ENCODE measurements around the gene EML1.

The EML1 gene

DNA sequence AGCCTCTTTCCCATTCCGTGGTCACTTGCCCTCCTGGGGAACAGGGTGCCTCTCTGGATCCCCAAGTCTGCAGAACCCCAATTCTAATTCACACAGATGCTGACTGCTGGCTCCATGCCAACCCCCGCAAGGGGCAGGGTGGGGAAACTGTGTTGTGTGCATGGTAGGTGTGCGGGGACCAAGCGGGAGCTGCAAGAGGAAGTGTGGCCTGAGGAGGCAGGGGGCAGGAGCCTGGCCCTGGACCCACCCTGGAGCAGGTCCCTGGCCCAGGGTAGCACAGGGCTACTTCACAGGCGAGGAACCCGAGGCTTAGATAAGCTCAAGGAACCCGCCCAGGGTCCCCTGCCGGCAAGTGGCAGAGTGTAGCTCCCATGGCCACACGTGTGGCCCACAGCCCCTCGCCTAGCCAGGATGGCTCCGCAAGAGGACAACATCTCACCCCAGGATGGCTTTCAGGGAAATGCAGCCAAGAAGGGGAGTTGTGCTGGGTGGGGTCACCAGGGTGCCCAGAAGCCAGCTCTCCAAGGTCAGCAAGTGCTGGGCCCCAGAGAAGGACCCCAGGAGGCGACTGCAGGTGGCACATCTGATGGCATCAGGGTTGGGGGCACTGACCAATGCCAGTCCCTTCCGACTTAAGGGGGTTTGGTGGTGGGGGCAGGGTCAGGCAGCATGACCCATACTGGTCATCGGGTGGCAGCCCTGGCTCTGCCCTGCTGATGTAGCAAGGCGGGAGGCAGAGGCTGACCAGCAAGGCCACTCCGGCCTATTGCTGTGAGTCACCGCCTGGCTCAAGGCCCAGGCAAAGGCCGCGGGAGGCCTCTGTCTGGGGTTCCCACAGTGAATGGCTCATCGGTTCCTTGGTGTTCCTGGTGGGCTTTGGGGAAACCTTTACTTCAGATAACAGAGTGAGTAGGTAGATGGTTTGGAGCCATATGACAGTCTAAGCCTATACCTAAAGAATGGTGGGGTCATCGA, 37.3 kb upstream of the EML1 start:
- in situ Hi-C loops (cut with MboI; ENCODE audit: low pct_unique_long_range_greater_than_20kb, low sequenced_read_pairs, unreplicated experiment), result no loop called here
- TF ChIP-seq, protein P1, sequence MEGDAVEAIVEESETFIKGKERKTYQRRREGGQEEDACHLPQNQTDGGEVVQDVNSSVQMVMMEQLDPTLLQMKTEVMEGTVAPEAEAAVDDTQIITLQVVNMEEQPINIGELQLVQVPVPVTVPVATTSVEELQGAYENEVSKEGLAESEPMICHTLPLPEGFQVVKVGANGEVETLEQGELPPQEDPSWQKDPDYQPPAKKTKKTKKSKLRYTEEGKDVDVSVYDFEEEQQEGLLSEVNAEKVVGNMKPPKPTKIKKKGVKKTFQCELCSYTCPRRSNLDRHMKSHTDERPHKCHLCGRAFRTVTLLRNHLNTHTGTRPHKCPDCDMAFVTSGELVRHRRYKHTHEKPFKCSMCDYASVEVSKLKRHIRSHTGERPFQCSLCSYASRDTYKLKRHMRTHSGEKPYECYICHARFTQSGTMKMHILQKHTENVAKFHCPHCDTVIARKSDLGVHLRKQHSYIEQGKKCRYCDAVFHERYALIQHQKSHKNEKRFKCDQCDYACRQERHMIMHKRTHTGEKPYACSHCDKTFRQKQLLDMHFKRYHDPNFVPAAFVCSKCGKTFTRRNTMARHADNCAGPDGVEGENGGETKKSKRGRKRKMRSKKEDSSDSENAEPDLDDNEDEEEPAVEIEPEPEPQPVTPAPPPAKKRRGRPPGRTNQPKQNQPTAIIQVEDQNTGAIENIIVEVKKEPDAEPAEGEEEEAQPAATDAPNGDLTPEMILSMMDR (IDR thresholded peaks at IDR 0.05; ENCODE audit: extremely low read depth, insufficient read depth, missing control alignments), result no peak
- DNase-seq (ENCODE audit: low spot score), result peak; percentile 19

GRCh38 chr14:99756796-99757195, 36.4 kb upstream of the EML1 start:
- TF ChIP-seq, protein P1 (IDR thresholded peaks at IDR 0.05; ENCODE audit: extremely low read depth, insufficient read depth, missing control alignments), result no peak
- in situ Hi-C loops (cut with MboI; ENCODE audit: low pct_unique_long_range_greater_than_20kb, low sequenced_read_pairs, unreplicated experiment), result no loop called here
- no peak for DNase-seq (ENCODE audit: low spot score)

DNA sequence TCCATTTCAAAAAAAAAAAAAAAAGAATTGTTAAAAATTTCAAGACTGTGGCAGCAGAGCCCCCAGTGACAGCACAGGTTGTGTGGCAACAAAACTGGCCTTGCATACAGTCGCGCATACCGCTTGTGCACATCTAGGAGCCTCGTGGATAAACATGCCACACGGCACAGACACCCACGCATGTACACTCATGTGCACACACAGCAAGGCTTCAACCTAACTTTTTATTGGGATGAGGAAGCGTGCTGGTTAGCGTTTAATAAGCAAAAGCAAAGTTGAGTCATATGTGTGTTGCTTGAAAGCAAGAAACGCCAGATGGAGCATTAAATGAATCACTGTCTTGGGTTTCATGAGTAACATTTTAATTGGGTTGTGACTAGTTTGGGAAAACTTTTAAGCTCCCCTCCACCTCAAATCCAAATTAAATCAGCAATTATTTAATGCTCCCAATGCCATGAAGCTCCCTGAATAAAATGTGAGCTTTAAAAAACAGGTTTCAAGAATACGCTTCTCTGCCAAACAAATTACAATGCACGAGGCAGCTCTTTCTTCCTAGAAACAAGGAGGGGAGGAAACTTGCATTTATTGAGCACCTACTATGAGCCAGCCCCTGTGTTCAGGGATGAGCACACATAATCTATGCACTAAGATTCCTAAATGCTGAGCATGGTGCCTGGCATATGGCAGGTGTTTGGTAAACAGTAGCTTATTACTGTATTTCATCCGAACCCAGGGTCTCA, 35.7 kb upstream of the EML1 start:
- TF ChIP-seq, protein P1 (IDR thresholded peaks at IDR 0.05; ENCODE audit: extremely low read depth, insufficient read depth, missing control alignments), result no peak
- DNase-seq (ENCODE audit: low spot score), result no peak
- in situ Hi-C loops (cut with MboI; ENCODE audit: low pct_unique_long_range_greater_than_20kb, low sequenced_read_pairs, unreplicated experiment), result no loop called here

DNA sequence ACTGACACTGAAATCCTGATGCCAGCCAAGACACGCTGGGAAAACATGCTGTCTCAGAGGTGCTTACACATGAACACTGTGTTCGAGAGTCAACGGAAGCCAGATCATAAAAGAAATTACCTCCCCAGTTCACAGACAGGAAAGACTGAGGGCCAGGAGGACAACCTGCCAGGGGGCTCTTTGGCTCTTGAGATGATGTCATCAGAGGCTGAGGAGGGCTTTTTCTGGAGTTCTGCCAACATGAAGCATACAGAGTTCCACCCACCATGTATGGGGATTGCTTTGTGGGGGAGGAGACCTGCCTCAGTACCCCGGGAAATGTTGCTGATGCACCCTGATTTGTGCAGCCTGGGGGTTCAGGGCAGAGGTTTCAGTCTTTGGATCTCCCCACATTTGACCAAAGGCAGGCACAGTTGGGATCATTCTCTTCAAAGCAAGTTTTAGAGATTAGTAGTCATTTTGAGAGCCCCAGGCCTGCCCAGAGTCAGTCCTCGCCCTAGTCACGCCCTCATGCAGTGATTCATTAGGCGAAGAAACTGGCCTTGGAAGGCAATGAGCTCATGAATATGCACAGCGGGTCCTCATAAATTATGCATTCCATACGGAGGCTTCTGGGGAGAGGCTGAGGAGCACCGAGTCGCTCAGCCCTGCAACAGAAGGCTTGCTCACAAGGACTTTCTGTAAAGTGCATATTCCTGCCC, 34.9 kb upstream of the EML1 start:
- TF ChIP-seq, protein P1 (IDR thresholded peaks at IDR 0.05; ENCODE audit: extremely low read depth, insufficient read depth, missing control alignments), result no peak
- no peak for DNase-seq (ENCODE audit: low spot score)
- in situ Hi-C loops (cut with MboI; ENCODE audit: low pct_unique_long_range_greater_than_20kb, low sequenced_read_pairs, unreplicated experiment), result no loop called here

GRCh38 chr14:99758872-99759545, 34.2 kb upstream of the EML1 start:
- TF ChIP-seq, protein P1 (IDR thresholded peaks at IDR 0.05; ENCODE audit: extremely low read depth, insufficient read depth, missing control alignments), result no peak
- no peak for DNase-seq (ENCODE audit: low spot score)
- in situ Hi-C loops (cut with MboI; ENCODE audit: low pct_unique_long_range_greater_than_20kb, low sequenced_read_pairs, unreplicated experiment), result no loop called here

DNA sequence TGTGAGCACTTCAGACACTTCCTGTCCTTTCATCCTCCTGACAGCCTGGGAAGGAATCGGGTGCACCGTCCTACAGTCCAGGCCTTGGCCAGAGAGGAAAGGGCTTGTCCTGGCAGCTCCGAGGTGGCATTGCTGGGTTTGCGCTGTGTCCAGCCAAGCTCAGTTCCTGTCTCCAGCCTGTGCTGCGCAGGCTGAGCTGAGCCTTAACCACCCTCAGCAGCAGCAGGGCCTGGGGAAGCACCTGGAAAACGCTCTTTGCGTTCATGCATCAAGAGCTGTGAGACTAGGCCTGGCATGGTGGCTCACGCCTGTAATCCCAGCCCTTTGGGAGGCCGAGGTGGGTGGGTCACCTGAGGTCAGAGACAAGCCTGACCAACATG, 33.7 kb upstream of the EML1 start:
- TF ChIP-seq, protein P1 (IDR thresholded peaks at IDR 0.05; ENCODE audit: extremely low read depth, insufficient read depth, missing control alignments), result no peak
- DNase-seq (ENCODE audit: low spot score), result no peak
- in situ Hi-C loops (cut with MboI; ENCODE audit: low pct_unique_long_range_greater_than_20kb, low sequenced_read_pairs, unreplicated experiment), result no loop called here

All from GM13977 (cell line).